Tibial nerve (tissue), 3 donors: ENCODE measurements around the gene ZKSCAN4.

ENCODE experiments used
- CTCF ChIP-seq, 5 experiments: fragments of 200-600 bp in 3 of 5; fragments of 450-650 bp in 2 of 5; sonication (generic) in 3 of 5; IDR thresholded peaks; one replicate each; pipeline ENCODE4 v1.5.1; 2016 to 2019; ENCODE audit warnings: antibody characterized with exemption in 5 of 5, mild to moderate bottlenecking in 3 of 5, moderate library complexity in 2 of 5
- POLR2A ChIP-seq, 2 donors: fragments of 450-650 bp; IDR thresholded peaks; one replicate each; pipeline ENCODE4 v1.6.1; 2017; ENCODE audit warnings: antibody characterized with exemption in 2 of 2, mild to moderate bottlenecking in 2 of 2, moderate library complexity in 2 of 2

- TF ChIP-seq CTCF (IDR thresholded peaks at IDR 0.05) = no peak
- TF ChIP-seq POLR2A (IDR thresholded peaks at IDR 0.05) = no peak
Measured at GRCh38 chr6:28257042-28257441, 5.0 kb upstream of the ZKSCAN4 start.
